GM20000 (cell line): ENCODE measurements around the gene SYVN1.
A peak's percentile ranks its signal among the peaks of the same experiment; 100 is the strongest.

Source experiments
- DNase-seq: peaks from one replicate; pipeline ENCODE4 v3.0.0; 2012; ENCODE audit warnings: low spot score
- TF ChIP-seq, protein P1 (sequence below): IDR thresholded peaks from 2 replicates; pipeline ENCODE4 v1.5.1; 2012; ENCODE audit warnings: mild to moderate bottlenecking, control low read depth; ENCODE audit errors: extremely low read depth, missing control alignments

The SYVN1 gene

DNA sequence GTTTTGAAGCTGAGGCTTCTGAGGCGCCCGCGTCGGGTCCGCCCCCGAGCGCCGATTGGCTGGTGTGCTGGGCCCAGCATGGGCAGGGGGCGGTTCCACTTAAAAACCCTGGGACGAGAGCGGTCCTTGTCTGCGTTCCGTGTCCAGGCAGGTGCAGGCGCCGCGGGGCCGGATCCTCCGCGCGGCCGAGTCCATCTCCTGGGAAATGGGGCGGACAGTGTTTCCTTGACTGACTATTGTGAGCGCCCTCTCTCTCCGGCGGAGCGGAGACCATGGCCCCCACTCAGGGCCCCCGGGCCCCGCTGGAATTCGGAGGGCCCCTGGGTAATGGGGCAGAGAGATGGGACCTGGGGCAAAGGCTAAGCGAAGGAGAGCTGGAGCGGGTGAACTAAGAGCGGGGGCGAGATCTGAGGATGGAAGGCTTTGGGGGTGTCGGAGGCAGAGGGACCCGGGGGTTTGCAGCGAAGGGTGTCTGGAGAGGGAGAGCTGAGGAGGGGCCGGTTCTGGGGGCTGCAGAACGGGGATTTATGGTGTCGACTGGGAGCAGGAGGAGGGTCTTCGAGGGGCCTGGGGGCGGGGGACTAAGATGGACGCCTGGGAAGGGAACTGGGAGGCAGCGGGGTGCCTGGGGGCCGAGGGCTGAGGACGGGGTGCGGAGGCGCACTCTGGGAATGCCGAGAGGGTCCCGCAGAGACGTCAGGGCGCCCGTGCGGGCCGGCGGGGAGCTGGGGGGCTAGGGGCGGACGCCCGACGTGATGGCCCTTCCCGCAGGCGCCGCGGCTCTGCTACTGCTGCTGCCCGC is 22.4 kb downstream of the SYVN1 start, which contains the start of gene TM7SF2:
Gene TM7SF2, plus strand, starts transcription at position 129 of the 802 bp plus-strand sequence. Its CDS starts 144 bp downstream, at position 273.
- TF ChIP-seq, protein P1, sequence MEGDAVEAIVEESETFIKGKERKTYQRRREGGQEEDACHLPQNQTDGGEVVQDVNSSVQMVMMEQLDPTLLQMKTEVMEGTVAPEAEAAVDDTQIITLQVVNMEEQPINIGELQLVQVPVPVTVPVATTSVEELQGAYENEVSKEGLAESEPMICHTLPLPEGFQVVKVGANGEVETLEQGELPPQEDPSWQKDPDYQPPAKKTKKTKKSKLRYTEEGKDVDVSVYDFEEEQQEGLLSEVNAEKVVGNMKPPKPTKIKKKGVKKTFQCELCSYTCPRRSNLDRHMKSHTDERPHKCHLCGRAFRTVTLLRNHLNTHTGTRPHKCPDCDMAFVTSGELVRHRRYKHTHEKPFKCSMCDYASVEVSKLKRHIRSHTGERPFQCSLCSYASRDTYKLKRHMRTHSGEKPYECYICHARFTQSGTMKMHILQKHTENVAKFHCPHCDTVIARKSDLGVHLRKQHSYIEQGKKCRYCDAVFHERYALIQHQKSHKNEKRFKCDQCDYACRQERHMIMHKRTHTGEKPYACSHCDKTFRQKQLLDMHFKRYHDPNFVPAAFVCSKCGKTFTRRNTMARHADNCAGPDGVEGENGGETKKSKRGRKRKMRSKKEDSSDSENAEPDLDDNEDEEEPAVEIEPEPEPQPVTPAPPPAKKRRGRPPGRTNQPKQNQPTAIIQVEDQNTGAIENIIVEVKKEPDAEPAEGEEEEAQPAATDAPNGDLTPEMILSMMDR, result no peak
- peak; percentile 98 for DNase-seq

DNA sequence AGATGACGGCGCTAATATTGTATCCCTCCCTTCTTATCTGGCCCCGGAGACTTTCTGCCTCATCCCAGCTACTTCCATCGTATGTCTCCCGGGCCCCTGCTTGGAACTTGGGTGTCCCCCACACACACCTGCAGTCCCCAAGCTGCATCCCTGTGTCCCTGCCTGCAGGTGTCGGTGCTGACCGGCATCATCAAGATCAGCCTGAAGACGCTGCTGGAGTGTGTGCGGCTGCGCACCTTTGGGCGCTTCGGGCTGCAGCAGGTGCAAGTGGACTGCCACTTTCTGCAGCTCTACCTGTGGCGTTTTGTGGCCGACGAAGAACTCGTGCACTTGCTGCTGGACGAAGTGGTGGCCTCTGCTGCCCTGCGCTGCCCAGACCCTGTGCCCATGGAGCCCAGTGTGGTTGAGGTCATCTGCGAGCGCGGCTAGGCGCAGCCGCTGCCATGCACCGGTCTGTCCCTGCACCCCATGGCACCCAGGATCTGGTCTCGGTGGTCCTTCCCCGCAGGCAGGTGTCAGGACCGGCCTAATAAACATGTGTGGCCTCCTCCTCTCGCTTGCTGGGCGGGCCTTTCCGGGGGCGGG is 23.1 kb downstream of the SYVN1 start:
- no peak for DNase-seq
- TF ChIP-seq, protein P1, result no peak

DNA sequence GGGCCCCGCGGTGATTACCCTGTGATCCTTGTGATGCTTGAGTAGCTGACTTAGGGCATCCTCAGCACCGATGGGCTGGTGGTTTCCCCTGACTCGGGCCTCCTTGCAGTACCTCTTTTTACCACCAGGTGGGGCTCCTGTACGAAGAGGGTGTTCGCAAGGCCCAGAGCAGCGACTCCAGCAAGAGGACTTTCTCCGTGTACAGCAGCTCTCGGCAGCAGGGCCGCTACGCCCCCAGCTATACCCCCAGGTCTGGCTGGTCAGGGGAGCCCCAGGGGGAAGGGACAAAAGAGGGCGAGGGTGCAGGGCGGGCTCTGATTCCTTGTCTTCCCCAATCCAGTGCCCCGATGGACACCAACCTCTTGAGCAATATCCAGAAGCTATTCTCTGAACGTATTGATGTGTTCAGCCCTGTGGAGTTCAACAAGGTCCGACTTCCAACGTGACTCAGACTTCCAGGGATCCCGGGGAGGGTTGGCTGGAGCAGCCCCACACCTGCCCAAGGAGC is 23.9 kb downstream of the SYVN1 start:
- DNase-seq, result peak; percentile 95
- TF ChIP-seq, protein P1, result peak; percentile 93

DNA sequence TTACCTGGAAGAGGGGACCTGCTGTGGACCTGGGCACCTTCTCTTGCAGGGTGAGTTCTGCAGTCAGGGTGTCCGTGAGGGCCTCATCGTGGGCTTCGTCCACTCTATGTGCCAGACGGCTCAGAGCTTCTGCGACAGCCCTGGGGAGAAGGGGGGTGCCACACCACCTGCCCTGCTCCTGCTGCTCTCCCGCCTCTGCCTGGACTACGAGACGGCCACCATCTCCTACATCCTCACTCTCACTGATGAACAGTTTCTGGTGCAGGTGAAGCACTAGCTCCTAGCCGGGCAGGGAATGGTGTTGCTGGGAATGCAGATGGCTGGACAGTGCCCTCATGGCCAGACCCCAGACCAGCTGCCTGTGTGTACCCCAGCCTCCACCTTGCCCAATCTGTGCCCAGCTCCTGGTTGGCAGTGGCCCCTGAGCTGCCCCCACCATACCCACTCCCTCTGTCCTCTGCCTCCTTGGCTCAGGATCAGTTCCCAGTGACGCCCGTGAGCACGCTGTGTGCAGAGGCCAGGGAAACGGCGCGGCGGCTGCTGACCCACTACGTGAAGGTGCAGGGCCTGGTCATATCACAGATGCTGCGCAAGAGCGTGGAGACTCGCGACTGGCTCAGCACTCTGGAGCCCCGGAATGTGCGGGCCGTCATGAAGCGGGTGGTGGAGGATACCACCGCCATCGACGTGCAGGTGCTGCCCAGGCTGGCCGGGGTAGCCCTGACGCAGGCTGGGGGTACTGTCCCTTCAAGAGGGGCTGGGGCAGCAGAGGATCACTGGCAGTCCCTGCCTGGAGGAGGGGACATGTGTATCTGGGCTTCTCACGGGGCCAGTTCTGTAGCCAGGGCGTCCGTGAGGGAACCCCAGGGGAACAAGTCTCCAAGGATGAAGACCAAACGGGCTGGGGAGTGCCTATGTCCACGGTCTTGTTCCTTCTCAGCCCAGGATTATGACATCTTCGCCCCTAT is 24.8 kb downstream of the SYVN1 start:
- no peak for DNase-seq
- TF ChIP-seq, protein P1, result no peak

DNA sequence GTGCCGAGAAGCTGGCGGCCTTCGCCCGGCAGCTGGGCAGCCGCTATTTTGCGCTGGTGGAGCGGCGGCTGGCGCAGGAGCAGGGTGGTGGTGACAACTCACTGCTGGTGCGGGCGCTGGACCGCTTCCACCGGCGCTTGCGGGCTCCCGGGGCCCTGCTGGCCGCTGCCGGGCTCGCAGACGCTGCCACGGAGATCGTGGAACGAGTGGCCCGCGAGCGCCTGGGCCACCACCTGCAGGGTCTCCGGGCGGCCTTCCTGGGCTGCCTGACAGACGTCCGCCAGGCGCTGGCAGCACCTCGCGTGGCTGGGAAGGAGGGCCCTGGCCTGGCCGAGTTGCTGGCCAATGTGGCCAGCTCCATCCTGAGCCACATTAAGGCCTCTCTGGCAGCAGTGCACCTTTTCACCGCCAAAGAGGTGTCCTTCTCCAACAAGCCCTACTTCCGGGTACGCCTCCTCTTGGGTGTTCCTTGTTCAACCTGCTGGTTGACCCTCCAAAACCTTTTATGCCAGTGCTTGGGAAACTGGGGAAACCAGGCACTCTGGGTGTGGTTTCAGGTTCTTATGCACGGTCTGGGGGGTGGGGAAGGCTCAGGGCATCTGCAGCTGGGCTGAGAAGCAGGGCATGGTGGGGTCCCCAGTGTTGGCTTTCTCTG is 25.7 kb downstream of the SYVN1 start:
- TF ChIP-seq, protein P1, result no peak
- no peak for DNase-seq

DNA sequence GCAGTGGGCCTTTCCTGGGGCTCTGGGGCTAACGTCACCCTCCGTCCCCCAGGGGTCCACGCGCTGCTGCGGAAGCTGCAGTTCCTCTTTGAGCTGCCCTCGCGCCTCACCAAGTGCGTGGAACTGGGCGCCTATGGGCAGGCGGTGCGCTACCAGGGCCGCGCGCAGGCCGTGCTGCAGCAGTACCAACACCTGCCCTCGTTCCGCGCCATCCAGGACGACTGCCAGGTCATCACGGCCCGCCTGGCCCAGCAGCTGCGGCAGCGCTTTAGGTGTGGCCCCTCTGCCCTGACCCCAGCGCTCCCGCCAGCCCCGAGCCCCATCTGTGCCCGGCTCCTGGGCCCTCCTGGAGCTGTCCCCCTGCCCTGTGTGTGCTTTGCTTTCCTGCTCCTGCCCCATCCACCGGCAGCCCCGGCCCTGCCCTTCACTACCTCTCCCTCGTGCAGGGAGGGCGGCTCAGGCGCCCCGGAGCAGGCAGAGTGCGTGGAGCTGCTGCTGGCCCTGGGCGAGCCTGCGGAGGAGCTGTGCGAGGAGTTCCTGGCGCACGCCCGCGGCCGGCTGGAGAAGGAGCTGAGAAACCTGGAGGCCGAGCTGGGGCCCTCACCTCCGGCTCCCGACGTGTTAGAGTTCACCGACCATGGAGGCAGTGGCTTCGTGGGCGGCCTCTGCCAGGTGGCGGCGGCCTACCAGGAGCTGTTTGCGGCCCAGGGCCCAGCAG is 26.4 kb downstream of the SYVN1 start:
- DNase-seq, result no peak
- TF ChIP-seq, protein P1, result no peak
